Thoracic aorta (tissue), 2 donors: ENCODE measurements around the gene USB1. TPM values are rescaled to one million over a fixed set of nuclear protein-coding genes. Genes with fewer than 3 reads are reported as not detected.

Source experiments
- ATAC-seq: fragments of 150-250 bp; one replicate; pipeline ENCODE4 v1.8.0; 2017; ENCODE audit warnings: low read depth; ENCODE audit not compliant: insufficient number of reproducible peaks, low FRiP score
- DNase-seq: peaks from one replicate; pipeline ENCODE4 v3.0.0-alpha.2; 2020; ENCODE audit warnings: low spot score
- H3K27ac ChIP-seq, 2 donors: fragments of 200-600 bp; sonication (generic); 1 replicate in 1 of 2; 2 replicates in 1 of 2; pipeline ENCODE4 v1.5.1; 2016; ENCODE audit warnings: mild to moderate bottlenecking in 2 of 2, moderate library complexity in 2 of 2
- H3K27me3 ChIP-seq: fragments of 200-600 bp; sonication (generic); replicated peaks from 2 replicates; pipeline ENCODE4 v1.6.0; 2016; ENCODE audit warnings: mild to moderate bottlenecking; ENCODE audit not compliant: insufficient read depth
- H3K36me3 ChIP-seq: fragments of 200-600 bp; sonication (generic); one replicate; pipeline ENCODE4 v1.5.1; 2016
- H3K4me1 ChIP-seq, 2 donors: fragments of 200-600 bp; sonication (generic); 1 replicate in 1 of 2; 2 replicates in 1 of 2; pipeline versions ENCODE4 v1.5.1 to v1.6.0; 2016; ENCODE audit warnings: low read depth in 2 of 2, mild to moderate bottlenecking in 1 of 2; ENCODE audit not compliant: control insufficient read depth in 1 of 2
- H3K4me3 ChIP-seq: fragments of 200-600 bp; sonication (generic); 2 replicates; pipeline ENCODE4 v1.5.1; 2016; ENCODE audit warnings: mild to moderate bottlenecking
- H3K9me3 ChIP-seq: fragments of 200-600 bp; sonication (generic); 2 replicates; pipeline ENCODE4 v1.5.1; 2016
- CTCF ChIP-seq: fragments of 200-600 bp; sonication (generic); IDR thresholded peaks from one replicate; pipeline ENCODE4 v1.5.1; 2019; ENCODE audit warnings: antibody characterized with exemption
- total RNA-seq, 2 donors: library from RNA; depleted of rRNA; stranded (reverse); fragments of >200 nt; gene quantifications; one replicate each; pipeline versions ENCODE4 v1.1.0 to v1.2.3, GENCODE V29; 2016

USB1 gene
- total RNA-seq, 2 donors from 2014 or later: 55.9 to 90.3 TPM

- DNase-seq (no peak), ATAC-seq (no peak)
- no peak for TF ChIP-seq CTCF
- Histone ChIP-seq H3K4me1 (no peaks in the 10 kb centered on the region), H3K9me3 (no peaks in the 10 kb centered on the region), H3K27me3 (no peaks in the 10 kb centered on the region), H3K4me3 (no peak overlapping the region), H3K36me3 (peaks cover 20% of the 10 kb centered on the region), H3K27ac (no peak overlapping the region)
Measured at GRCh38 chr16:58016840-58017446, 15.7 kb downstream of the USB1 start.

GRCh38 chr16:58018803-58019202, 17.6 kb downstream of the USB1 start:
- H3K9me3 ChIP-seq: no peaks in the 10 kb centered on the region
- ATAC-seq (no peak), DNase-seq (no peak)
- no peak for TF ChIP-seq CTCF
- peaks cover 5 to 14% of the 10 kb centered on the region in 2 donors for H3K4me1 ChIP-seq
- H3K4me3 ChIP-seq: no peak overlapping the region
- peaks cover 10% of the 10 kb centered on the region for H3K36me3 ChIP-seq
- H3K27ac ChIP-seq: no peak overlapping the region
- H3K27me3 ChIP-seq: no peaks in the 10 kb centered on the region

- peaks cover 11 to 24% of the 10 kb centered on the region in 2 donors for H3K4me1 ChIP-seq
- peaks cover 10% of the 10 kb centered on the region for H3K36me3 ChIP-seq
- no peaks in the 10 kb centered on the region for H3K27me3 ChIP-seq
- TF ChIP-seq CTCF: no peak
- H3K4me3 ChIP-seq: no peak overlapping the region
- ATAC-seq (no peak), DNase-seq (no peak)
- no peak overlapping the region for H3K27ac ChIP-seq
- H3K9me3 ChIP-seq: no peaks in the 10 kb centered on the region
Measured at GRCh38 chr16:58019866-58020538, 18.8 kb downstream of the USB1 start.

GRCh38 chr16:58020628-58021521, 19.7 kb downstream of the USB1 start:
- Histone ChIP-seq H3K27me3 (no peaks in the 10 kb centered on the region), H3K27ac (no peak overlapping the region), H3K9me3 (no peaks in the 10 kb centered on the region), H3K4me3 (no peak overlapping the region), H3K4me1 (peaks cover 15 to 28% of the 10 kb centered on the region in 2 donors), H3K36me3 (peaks cover 10% of the 10 kb centered on the region)
- TF ChIP-seq CTCF: peak; percentile 69
- no peak for ATAC-seq
- DNase-seq: no peak
